ENCODE measurements around the gene PPL.

GRCh38 chr16:4914528-4915225 is 22.3 kb downstream of the PPL start:
- TF ChIP-seq ZNF17 (CRISPR knock-in tag; IDR thresholded peaks at IDR 0.05) (no peak), ZNF678 (CRISPR knock-in tag; IDR thresholded peaks at IDR 0.05) (no peak), CHCHD3 (CRISPR knock-in tag; IDR thresholded peaks at IDR 0.05) (no peak), TCF7 (IDR thresholded peaks at IDR 0.05; ENCODE audit: low read depth) (no peak), CREB1 (IDR thresholded peaks at IDR 0.05) (no peak), CREB1 (CRISPR knock-in tag; IDR thresholded peaks at IDR 0.05) (no peak), BCL3 (CRISPR knock-in tag; IDR thresholded peaks at IDR 0.05) (no peak), FOXA1 (IDR thresholded peaks at IDR 0.05) (no peak), FOXA1 (CRISPR knock-in tag; IDR thresholded peaks at IDR 0.05) (no peak), HOXA5 (CRISPR knock-in tag; IDR thresholded peaks at IDR 0.05) (no peak)

Measured in HepG2 (cell line).